HG03558 (cell line): ENCODE results near the gene KIAA0930.

Experiments used
- ATAC-seq: cut with Tn5 transposase; IDR thresholded peaks from one replicate; pipeline ENCODE4 v1.9.1; 2021; ENCODE audit warnings: moderate number of reproducible peaks; ENCODE audit not compliant: unreplicated experiment; ENCODE audit errors: extremely low read depth

The KIAA0930 gene

GRCh38 chr22:45155050-45155840, 85.4 kb downstream of the KIAA0930 start:
- ATAC-seq, result no peak

- no peak for ATAC-seq
Observed at GRCh38 chr22:45154383-45154782, 86.3 kb downstream of the KIAA0930 start.

DNA sequence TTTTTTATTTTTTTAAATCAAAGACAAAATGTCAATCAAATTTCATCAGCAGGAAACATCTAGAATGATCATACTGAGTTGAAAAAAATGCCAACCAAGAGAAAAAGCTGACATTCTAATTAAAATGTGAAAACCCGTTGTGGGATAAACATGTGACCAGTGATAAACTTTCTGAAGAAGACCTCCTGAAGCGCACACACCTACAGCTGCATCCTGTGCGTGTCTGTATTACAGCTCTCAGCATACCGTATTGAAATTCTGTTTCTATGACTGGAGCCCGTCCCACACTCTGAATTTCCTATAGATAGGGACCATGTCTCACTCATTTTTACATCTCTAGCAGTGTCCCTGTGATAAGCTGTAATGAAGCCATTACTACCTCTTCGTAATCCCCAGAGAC, 89.2 kb downstream of the KIAA0930 start:
- ATAC-seq, result no peak

DNA sequence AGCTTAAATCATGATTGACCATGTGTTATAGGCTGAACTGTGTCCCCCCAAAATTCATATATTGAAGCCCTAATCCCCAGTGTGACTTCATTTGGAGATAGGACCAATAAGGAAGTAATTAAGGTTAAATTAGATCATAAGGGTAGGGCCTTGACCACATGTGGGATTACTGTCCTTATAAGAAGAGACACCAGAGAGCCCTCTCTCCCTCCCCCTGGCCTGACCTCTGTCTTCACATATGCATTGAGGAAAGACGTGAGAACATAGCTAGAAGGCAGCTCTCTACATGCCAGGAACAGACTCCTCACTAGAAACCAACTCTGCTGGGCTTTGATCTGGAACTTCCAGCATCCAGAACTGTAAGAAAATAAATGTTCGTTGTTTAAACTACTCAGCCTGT, 90.6 kb downstream of the KIAA0930 start:
- no peak for ATAC-seq

DNA sequence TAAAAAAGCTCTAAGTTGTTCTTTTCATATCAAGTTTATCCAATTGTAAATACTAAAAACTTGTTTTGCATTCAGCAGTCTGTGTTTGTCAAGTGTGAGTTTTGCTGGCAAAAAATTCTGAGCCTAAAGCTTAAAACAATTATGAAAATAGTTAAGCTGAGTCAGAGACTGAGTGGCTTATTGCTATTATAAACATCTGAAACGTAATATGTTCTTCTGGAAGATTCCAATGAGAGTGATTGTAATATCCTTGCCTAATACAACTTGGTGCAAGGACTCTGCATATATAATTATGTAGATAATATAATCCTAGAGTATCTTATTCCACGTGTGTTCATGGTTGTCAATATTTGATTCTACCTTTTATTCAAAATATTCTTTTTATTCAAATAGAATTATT, 91.0 kb downstream of the KIAA0930 start:
- no peak for ATAC-seq

DNA sequence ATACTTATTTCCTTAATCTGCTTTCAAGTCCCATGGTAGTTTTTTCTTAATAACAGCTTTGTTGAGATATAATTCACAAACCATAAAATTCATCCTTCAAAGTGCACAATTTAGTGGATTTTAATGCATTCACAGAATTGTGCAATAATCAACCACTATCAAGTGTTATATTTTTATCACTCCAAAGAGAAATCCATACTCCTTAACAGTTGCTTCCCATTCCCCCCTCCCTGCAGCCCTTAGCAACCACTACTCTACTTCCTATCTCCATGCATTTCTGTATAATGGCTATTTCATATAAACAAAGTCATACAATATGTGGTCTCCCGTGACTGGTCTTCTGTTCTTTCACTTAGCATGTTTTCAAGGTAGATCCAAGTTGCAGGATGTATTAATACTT, 95.8 kb downstream of the KIAA0930 start:
- no peak for ATAC-seq

DNA sequence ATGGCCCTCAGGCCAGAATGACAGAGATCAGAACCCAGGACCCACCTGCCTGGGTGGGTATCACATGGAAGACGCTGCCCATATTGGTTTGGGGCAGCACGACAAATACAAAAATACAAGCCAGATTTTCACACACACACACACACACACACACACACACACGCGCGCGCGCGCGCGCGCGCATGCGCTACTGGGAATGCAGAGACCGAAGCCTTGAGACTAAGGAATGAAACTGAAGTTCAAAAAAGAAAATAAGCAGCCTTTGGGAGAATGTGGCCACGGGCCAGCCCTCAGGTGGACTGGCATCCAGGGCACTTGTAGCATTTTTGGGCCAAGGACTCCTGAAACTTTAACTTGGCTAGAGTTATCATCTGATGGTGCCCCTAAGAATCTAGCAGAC, 98.3 kb downstream of the KIAA0930 start:
- no peak for ATAC-seq
